B cell (primary cell): Measurements from ENCODE around the gene ILDR2. TPM values are rescaled to one million over a fixed set of nuclear protein-coding genes. Genes with fewer than 3 reads are reported as not detected.

Source experiments
- ATAC-seq: fragments of 200-7000 bp; cut with Tn5 transposase; one replicate; pipeline ENCODE4 v1.10.0; 2021; ENCODE audit warnings: low read depth, mild to moderate bottlenecking, moderate number of reproducible peaks, moderate library complexity
- CTCF ChIA-PET: fragments of 350-600 bp; sonication (Branson Sonifier 250); formaldehyde crosslinking; loops from one replicate; lab custom pipeline; 2021; ENCODE audit warnings: antibody characterized with exemption, inconsistent platforms; lab: Charles Lee
- POLR2A ChIA-PET: fragments of 350-600 bp; sonication (Branson Sonifier 250); formaldehyde crosslinking; loops from one replicate; lab custom pipeline; 2021; ENCODE audit warnings: antibody characterized with exemption; lab: Charles Lee
- DNase-seq: peaks from one replicate; pipeline ENCODE4 v3.0.0; 2013
- H2AFZ ChIP-seq: 2 replicates; pipeline ENCODE4 v1.6.1; 2012; ENCODE audit warnings: mild to moderate bottlenecking, low read depth, low read length; ENCODE audit not compliant: insufficient read depth, poor library complexity, severe bottlenecking
- H3K27ac ChIP-seq, 2 donors: 1 replicate in 1 of 2; 2 replicates in 1 of 2; pipeline ENCODE4 v1.5.1; 2012 to 2013; ENCODE audit warnings: low read length in 2 of 2, mild to moderate bottlenecking in 2 of 2, moderate library complexity in 1 of 2
- H3K27me3 ChIP-seq, 4 experiments: fragments of 200-600 bp in 1 of 4; sonication (generic) in 1 of 4; replicated peaks in 1 of 4; 1 replicate in 2 of 4; 2 replicates in 2 of 4; pipeline versions ENCODE4 v1.6.1 to v1.7.0; 2013 to 2016; ENCODE audit warnings: low read length in 3 of 4, mild to moderate bottlenecking in 2 of 4, mixed read lengths in 1 of 4, moderate library complexity in 1 of 4; ENCODE audit not compliant: insufficient read depth in 4 of 4, control insufficient read depth in 3 of 4; ENCODE audit errors: control extremely low read depth in 1 of 4
- H3K36me3 ChIP-seq, 2 experiments: replicated peaks in 1 of 2; 1 replicate in 1 of 2; 2 replicates in 1 of 2; pipeline versions ENCODE4 v1.6.1 to v1.7.1; 2013; ENCODE audit warnings: low read length in 1 of 2; ENCODE audit not compliant: insufficient read depth in 2 of 2, control insufficient read depth in 1 of 2; ENCODE audit errors: control extremely low read depth in 1 of 2, extremely low read depth in 1 of 2
- H3K4me1 ChIP-seq, 2 donors: fragments of 200-600 bp in 1 of 2; sonication (generic) in 1 of 2; 1 replicate in 1 of 2; 2 replicates in 1 of 2; pipeline versions ENCODE4 v1.5.1 to v1.6.1; 2013 to 2017; ENCODE audit warnings: low read length in 2 of 2; ENCODE audit not compliant: control insufficient read depth in 2 of 2, insufficient read depth in 2 of 2
- H3K4me2 ChIP-seq: replicated peaks from 2 replicates; pipeline ENCODE3; 2012; ENCODE audit warnings: mild to moderate bottlenecking, low read depth, low read length; ENCODE audit not compliant: poor library complexity, severe bottlenecking
- H3K4me3 ChIP-seq, 5 experiments: fragments of 200-600 bp in 1 of 5; sonication (generic) in 1 of 5; 1 replicate in 3 of 5; 2 replicates in 2 of 5; pipeline versions ENCODE4 v1.5.1 to v1.7.0; 2011 to 2016; ENCODE audit warnings: low read length in 4 of 5, mild to moderate bottlenecking in 4 of 5, low read depth in 2 of 5, control low read depth in 1 of 5, moderate library complexity in 1 of 5; ENCODE audit not compliant: insufficient read depth in 1 of 5; ENCODE audit errors: control extremely low read depth in 1 of 5, extremely low read depth in 1 of 5
- H3K79me2 ChIP-seq: fragments of 200-600 bp; sonication (generic); one replicate; pipeline ENCODE4 v1.6.0; 2016; ENCODE audit warnings: low read length; ENCODE audit not compliant: control insufficient read depth, insufficient read depth
- H3K9ac ChIP-seq: fragments of 200-600 bp; sonication (generic); 2 replicates; pipeline ENCODE4 v1.6.1; 2017; ENCODE audit warnings: mild to moderate bottlenecking, low read length, moderate library complexity
- H3K9me3 ChIP-seq, 3 donors: one replicate each; pipeline versions ENCODE4 v1.6.1 to v1.7.1; 2013; ENCODE audit warnings: low read length in 2 of 3; ENCODE audit not compliant: control insufficient read depth in 2 of 3, insufficient read depth in 1 of 3; ENCODE audit errors: control extremely low read depth in 1 of 3
- H4K20me1 ChIP-seq: 2 replicates; pipeline ENCODE4 v1.6.0; 2012; ENCODE audit warnings: mild to moderate bottlenecking, low read length; ENCODE audit not compliant: insufficient read depth, control insufficient read depth, poor library complexity, severe bottlenecking
- H3K27ac Mint-ChIP-seq: one replicate; pipeline ENCODE4 v1.8.0; 2021; ENCODE audit warnings: mixed read lengths
- H3K27me3 Mint-ChIP-seq: one replicate; pipeline ENCODE4 v1.8.0; 2021; ENCODE audit warnings: mixed read lengths
- H3K4me1 Mint-ChIP-seq: one replicate; pipeline ENCODE4 v1.8.0; 2021; ENCODE audit warnings: mixed read lengths
- H3K4me3 Mint-ChIP-seq: one replicate; pipeline ENCODE4 v1.8.0; 2021; ENCODE audit warnings: mixed read lengths
- H3K9me3 Mint-ChIP-seq: one replicate; pipeline ENCODE4 v1.8.0; 2022; ENCODE audit warnings: mixed read lengths; ENCODE audit not compliant: insufficient read depth
- EZH2 ChIP-seq: IDR thresholded peaks from 2 replicates; pipeline ENCODE4 v1.6.1; 2012; ENCODE audit warnings: borderline replicate concordance, low read depth, mild to moderate bottlenecking, moderate library complexity, low read length; ENCODE audit not compliant: insufficient read depth, poor library complexity, severe bottlenecking
- WGBS: methylation state at CpG from one replicate; pipeline ENCODE4 v1.1.5; 2013; ENCODE audit warnings: missing lambda C conversion rate; ENCODE audit not compliant: insufficient coverage; 5-methylcytosine and 5-hydroxymethylcytosine counted together
- intact Hi-C: fragments of 100-400 bp; cut with micrococcal nuclease; formaldehyde crosslinking; loops from one replicate; pipeline ENCODE4 v1.10.0; 2022
- polyA plus RNA-seq: library from polyadenylated mRNA; depleted of rRNA; stranded (reverse); fragments of >200 nt; gene quantifications from 2 replicates; pipeline ENCODE4 v1.2.3, GENCODE V29; 2012
- total RNA-seq, 2 donors: library from RNA; stranded (reverse); fragments of 120-200 nt in 1 of 2; gene quantifications; 1 replicate in 1 of 2; 2 replicates in 1 of 2; pipeline versions ENCODE4 v1.2.3 to v1.2.4, GENCODE V29; 2013 to 2022
- TF ChIP-seq, protein P1 (sequence below): fragments of 200-600 bp; IDR thresholded peaks from one replicate; pipeline ENCODE4 v1.8.0; 2022; ENCODE audit warnings: antibody characterized with exemption, mild to moderate bottlenecking

Gene ILDR2
- total and polyA plus RNA-seq, 2 donors (not counting 1 experiment from before 2014, with no cell fraction given), result 0.01 TPM; not detected in 1

DNA sequence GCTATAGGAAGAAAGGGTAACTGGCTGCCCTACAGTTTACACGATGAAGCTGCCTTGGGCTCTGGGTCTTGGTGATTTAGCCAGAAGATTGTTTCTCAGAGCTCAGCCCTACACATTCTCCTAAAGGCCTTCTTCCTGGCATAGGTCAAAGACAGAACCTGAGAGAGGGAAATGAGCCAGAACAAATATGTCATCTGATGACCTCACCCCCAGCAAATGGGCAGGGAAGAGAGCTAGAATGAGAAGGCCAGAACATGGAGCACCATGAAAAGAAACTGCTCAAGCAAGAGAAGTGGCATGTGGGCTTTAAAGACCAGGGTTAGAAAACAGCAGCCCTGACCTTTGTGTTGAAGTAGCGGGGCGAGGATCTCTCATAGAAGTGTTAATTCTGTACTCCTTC is 5.5 kb upstream of the ILDR2 start:
- ChIA-PET POLR2A (no interaction called here), CTCF (interaction anchor here (1.1 to 2.0 kb wide), 2 partner anchors 9 to 78 kb away, joined by 3 to 7 read pairs; no protein-coding TSS in a partner anchor)
- H4K20me1 ChIP-seq, result no peaks in the 10 kb centered on the region
- no peaks in the 10 kb centered on the region for H3K9me3 ChIP-seq
- intact Hi-C loops, result no loop called here
- no peaks in the 10 kb centered on the region for H3K36me3 ChIP-seq
- H3K79me2 ChIP-seq, result no peaks in the 10 kb centered on the region
- H3K27me3 ChIP-seq, result peaks cover 0 to 9% (median 3%) of the 10 kb centered on the region in 4 experiments
- H3K4me1 ChIP-seq, result peaks cover 0 to 8% of the 10 kb centered on the region in 2 donors
- no peak overlapping the region for H3K4me3 ChIP-seq
- no peak for TF ChIP-seq EZH2
- TF ChIP-seq, protein P1, sequence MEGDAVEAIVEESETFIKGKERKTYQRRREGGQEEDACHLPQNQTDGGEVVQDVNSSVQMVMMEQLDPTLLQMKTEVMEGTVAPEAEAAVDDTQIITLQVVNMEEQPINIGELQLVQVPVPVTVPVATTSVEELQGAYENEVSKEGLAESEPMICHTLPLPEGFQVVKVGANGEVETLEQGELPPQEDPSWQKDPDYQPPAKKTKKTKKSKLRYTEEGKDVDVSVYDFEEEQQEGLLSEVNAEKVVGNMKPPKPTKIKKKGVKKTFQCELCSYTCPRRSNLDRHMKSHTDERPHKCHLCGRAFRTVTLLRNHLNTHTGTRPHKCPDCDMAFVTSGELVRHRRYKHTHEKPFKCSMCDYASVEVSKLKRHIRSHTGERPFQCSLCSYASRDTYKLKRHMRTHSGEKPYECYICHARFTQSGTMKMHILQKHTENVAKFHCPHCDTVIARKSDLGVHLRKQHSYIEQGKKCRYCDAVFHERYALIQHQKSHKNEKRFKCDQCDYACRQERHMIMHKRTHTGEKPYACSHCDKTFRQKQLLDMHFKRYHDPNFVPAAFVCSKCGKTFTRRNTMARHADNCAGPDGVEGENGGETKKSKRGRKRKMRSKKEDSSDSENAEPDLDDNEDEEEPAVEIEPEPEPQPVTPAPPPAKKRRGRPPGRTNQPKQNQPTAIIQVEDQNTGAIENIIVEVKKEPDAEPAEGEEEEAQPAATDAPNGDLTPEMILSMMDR, result no peak
- 80% methylated on average over 1 of the region's 3 CpGs for WGBS
- no peak overlapping the region for H3K4me2 ChIP-seq
- no peak overlapping the region for H3K9ac ChIP-seq
- no peak for DNase-seq
- Mint-ChIP-seq H3K4me3 (no peak overlapping the region), H3K4me1 (peaks cover 8% of the 10 kb centered on the region), H3K27ac (no peak overlapping the region), H3K9me3 (no peaks in the 10 kb centered on the region), H3K27me3 (peaks cover 17% of the 10 kb centered on the region)
- H2AFZ ChIP-seq, result no peak overlapping the region
- ATAC-seq, result no peak
- H3K27ac ChIP-seq, result no peak overlapping the region

DNA sequence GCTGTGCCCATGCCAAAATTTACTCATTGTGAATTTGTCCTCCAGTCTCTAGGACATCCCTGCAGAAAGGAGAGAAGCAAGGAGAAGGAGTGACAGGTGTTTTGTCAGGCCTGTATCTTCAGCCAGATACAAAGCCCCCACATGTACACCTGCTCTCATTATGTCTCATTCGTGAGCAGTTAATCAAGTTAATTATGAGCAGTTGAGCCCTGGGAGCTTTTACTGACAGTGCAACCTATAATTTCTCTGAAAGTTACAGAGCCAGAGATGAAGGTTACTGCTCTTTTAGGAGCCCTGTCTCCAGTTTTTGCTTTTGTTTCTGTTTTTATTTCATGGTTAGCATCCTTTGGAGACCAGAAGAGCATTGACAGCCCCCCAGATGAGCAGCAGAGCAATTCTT is 5.0 kb upstream of the ILDR2 start:
- ChIA-PET POLR2A (no interaction called here), CTCF (interaction anchor here (1.0 to 2.0 kb wide), 3 partner anchors 9 to 79 kb away, joined by 3 to 7 read pairs (median 3); no protein-coding TSS in a partner anchor)
- Histone ChIP-seq H3K4me1 (peaks cover 0 to 9% of the 10 kb centered on the region in 2 donors), H3K27me3 (peaks cover 0 to 9% (median 3%) of the 10 kb centered on the region in 4 experiments), H3K4me2 (no peak overlapping the region), H4K20me1 (no peaks in the 10 kb centered on the region), H3K36me3 (no peaks in the 10 kb centered on the region), H2AFZ (no peak overlapping the region), H3K9ac (no peak overlapping the region), H3K9me3 (no peaks in the 10 kb centered on the region), H3K79me2 (no peaks in the 10 kb centered on the region), H3K27ac (no peak overlapping the region), H3K4me3 (no peak overlapping the region)
- no peaks in the 10 kb centered on the region for H3K9me3 Mint-ChIP-seq
- ATAC-seq (no peak), DNase-seq (no peak)
- no peak for TF ChIP-seq EZH2
- TF ChIP-seq, protein P1, result no peak
- no peak overlapping the region for H3K4me3 Mint-ChIP-seq
- WGBS, result 80% methylated on average over 1 of the region's 1 CpG
- H3K27ac Mint-ChIP-seq, result no peak overlapping the region
- peaks cover 9% of the 10 kb centered on the region for H3K4me1 Mint-ChIP-seq
- intact Hi-C loops, result no loop called here
- H3K27me3 Mint-ChIP-seq, result peaks cover 14% of the 10 kb centered on the region
